Measurements from ENCODE around the gene ZNF787. TPM values are rescaled to one million over a fixed set of nuclear protein-coding genes. Genes with fewer than 3 reads are reported as not detected.
"Not testable (repeated sequence)": the region's sequence is repeated elsewhere in the genome, so short reads cannot be mapped to it uniquely, and the experiment has no call there.

Gene ZNF787
- total and polyA plus RNA-seq, 4 donors: 2.9 to 23.6 (median 18.8) TPM

- H3K36me3 ChIP-seq (ENCODE audit: control insufficient read depth in 4 of 4, insufficient read depth in 3 of 4, low read depth in 1 of 4, low read length in 3 of 4): peaks cover 12 to 40% (median 18%) of the 10 kb centered on the region in 4 donors
- not testable (repeated sequence) for DNase-seq (ENCODE audit: low spot score); H3K4me1 ChIP-seq (ENCODE audit: control insufficient read depth in 4 of 4, insufficient read depth in 4 of 4, low read length in 3 of 4); H3K27ac ChIP-seq (ENCODE audit: low read depth in 1 of 2, low read length in 2 of 2); H3K4me3 ChIP-seq (ENCODE audit: low read depth in 1 of 3, low read length in 3 of 3); H3K9ac ChIP-seq (ENCODE audit: low read depth in 1 of 2, low read length in 2 of 2); H3K27me3 ChIP-seq (ENCODE audit: control insufficient read depth in 4 of 4, insufficient read depth in 4 of 4, low read length in 3 of 4); H3K9me3 ChIP-seq (ENCODE audit: control insufficient read depth in 4 of 4, low read length in 3 of 4)
- 97% methylated on average over 21 of the region's 21 CpGs for WGBS
Measured at GRCh38 chr19:56098237-56098636, 22.9 kb downstream of the ZNF787 start.

- no peak overlapping the region for H3K27ac ChIP-seq (ENCODE audit: low read depth in 1 of 2, low read length in 2 of 2)
- H3K4me1 ChIP-seq (ENCODE audit: control insufficient read depth in 4 of 4, insufficient read depth in 4 of 4, low read length in 3 of 4): peaks cover 0 to 2% (median 0%) of the 10 kb centered on the region in 4 donors
- no peak overlapping the region for H3K9ac ChIP-seq (ENCODE audit: low read depth in 1 of 2, low read length in 2 of 2)
- no peak for DNase-seq (ENCODE audit: low spot score)
- no peaks in the 10 kb centered on the region for H3K27me3 ChIP-seq (ENCODE audit: control insufficient read depth in 4 of 4, insufficient read depth in 4 of 4, low read length in 3 of 4)
- TF ChIP-seq MAX (IDR thresholded peaks at IDR 0.05) (no peak), ZBTB33 (IDR thresholded peaks at IDR 0.05) (no peak), CTCF (IDR thresholded peaks at IDR 0.05; ENCODE audit: low read depth, low read length, missing input control) (no peak), SP1 (IDR thresholded peaks at IDR 0.05) (no peak), YY1 (IDR thresholded peaks at IDR 0.05) (no peak), JUND (IDR thresholded peaks at IDR 0.05) (no peak), RXRA (IDR thresholded peaks at IDR 0.05) (no peak), RAD21 (IDR thresholded peaks at IDR 0.05) (no peak), HNF4A (conservative IDR thresholded peaks at IDR 0.05) (no peak), FOXA2 (IDR thresholded peaks at IDR 0.05) (no peak), GABPA (IDR thresholded peaks at IDR 0.05 in 1 of 2, conservative IDR thresholded peaks at IDR 0.05 in 1 of 2) (no peak), ATF3 (IDR thresholded peaks at IDR 0.05) (no peak), REST (IDR thresholded peaks at IDR 0.05) (no peak), FOXA1 (IDR thresholded peaks at IDR 0.05) (no peak), HNF4G (IDR thresholded peaks at IDR 0.05) (no peak)
- WGBS: 96% methylated on average over 7 of the region's 7 CpGs
- H3K4me3 ChIP-seq (ENCODE audit: low read depth in 1 of 3, low read length in 3 of 3): no peak overlapping the region
- no peaks in the 10 kb centered on the region for H3K9me3 ChIP-seq (ENCODE audit: control insufficient read depth in 4 of 4, low read length in 3 of 4)
- H3K36me3 ChIP-seq (ENCODE audit: control insufficient read depth in 4 of 4, insufficient read depth in 3 of 4, low read depth in 1 of 4, low read length in 3 of 4): peaks cover 12 to 40% (median 18%) of the 10 kb centered on the region in 4 donors
Measured at GRCh38 chr19:56097776-56098175, 23.3 kb downstream of the ZNF787 start.

All from liver (tissue), 9 donors.